ENCODE results near the gene MACROD2.

The MACROD2 gene

GRCh38 chr20:16083639-16084280 lies 2088.4 kb downstream of the MACROD2 start:
- CTCF ChIA-PET: no interaction called here
- DNase-seq (ENCODE audit: extremely low spot score): no peak
- POLR2A ChIA-PET: no interaction called here
- no peak for TF ChIP-seq CTCF (IDR thresholded peaks at IDR 0.05; ENCODE audit: control extremely low read depth, extremely low read depth, low read depth, missing control alignments)

- CTCF ChIA-PET: no interaction called here
- POLR2A ChIA-PET: no interaction called here
- no peak for DNase-seq (ENCODE audit: extremely low spot score)
- TF ChIP-seq CTCF (IDR thresholded peaks at IDR 0.05; ENCODE audit: control extremely low read depth, extremely low read depth, low read depth, missing control alignments): no peak
Measured at GRCh38 chr20:16095226-16095625, 2099.9 kb downstream of the MACROD2 start.

- DNase-seq (ENCODE audit: extremely low spot score): no peak
- TF ChIP-seq CTCF (IDR thresholded peaks at IDR 0.05; ENCODE audit: control extremely low read depth, extremely low read depth, low read depth, missing control alignments): no peak
- ChIA-PET POLR2A (no interaction called here), CTCF (interaction anchor here (1.2 to 1.5 kb wide), 3 partner anchors 8 to 17 kb away, joined by 3 read pairs; no protein-coding TSS in a partner anchor)
Measured at GRCh38 chr20:16096756-16097326, 2101.5 kb downstream of the MACROD2 start.

DNA sequence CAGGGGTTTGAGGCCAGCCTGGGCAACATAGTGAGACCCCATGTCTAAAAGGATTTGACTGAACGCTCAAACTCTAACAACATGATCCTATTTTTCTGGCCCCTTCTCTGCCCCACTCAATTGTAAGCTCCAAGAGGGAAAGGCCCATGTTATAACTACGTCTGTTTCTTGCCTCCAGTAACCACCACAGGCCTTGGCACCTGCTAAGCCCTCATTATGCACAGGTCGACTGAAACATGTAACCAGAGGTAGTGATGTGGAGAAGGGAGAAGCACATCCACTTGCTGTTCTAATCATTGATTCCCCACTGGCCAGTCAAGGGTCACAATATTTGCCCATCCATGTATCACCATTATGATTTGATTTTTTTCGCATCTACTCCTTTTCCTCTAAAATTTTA lies 2102.5 kb downstream of the MACROD2 start:
- no peak for DNase-seq (ENCODE audit: extremely low spot score)
- ChIA-PET POLR2A (no interaction called here), CTCF (interaction anchor here (1.2 kb wide), 1 partner anchor 13 kb away, joined by 3 read pairs; no protein-coding TSS in a partner anchor)
- no peak for TF ChIP-seq CTCF (IDR thresholded peaks at IDR 0.05; ENCODE audit: control extremely low read depth, extremely low read depth, low read depth, missing control alignments)

DNA sequence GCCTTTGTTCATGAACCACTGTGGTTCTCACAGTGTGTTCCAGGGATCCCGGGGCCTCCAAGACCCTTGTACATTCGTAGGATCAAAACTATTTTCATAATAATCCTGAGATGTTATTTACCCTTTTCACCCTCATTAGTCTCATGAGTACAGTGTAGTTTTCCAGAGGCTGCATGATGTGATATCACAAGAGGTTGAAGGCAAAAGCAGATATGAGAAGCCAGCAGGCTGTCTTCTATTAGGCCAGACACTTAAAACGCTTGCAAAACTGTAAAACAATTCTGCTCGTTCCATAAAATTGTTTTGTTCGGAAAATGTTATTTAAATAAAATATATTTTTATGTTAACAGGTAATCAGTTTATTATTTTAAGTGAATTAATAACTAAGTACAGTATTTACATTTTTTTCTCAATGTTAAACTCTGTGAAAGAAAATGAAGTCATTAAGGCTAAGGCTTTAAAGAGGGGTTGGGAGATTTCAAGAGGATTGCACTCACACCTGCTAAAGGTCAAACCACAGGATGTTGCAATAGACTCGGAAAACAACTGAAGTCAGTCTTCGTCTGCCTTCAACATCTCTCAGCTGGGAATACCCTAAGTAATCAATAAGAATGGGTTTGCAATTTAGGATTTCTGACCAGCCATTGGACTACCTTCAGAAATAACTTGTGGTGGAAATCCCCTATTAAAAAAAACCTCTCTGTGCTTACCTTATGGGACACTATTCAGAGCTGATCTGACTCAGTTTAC lies 2103.7 kb downstream of the MACROD2 start:
- ChIA-PET POLR2A (no interaction called here), CTCF (interaction anchor here (1.7 kb wide), 1 partner anchor 10 kb away, joined by 4 read pairs; no protein-coding TSS in a partner anchor)
- no peak for DNase-seq (ENCODE audit: extremely low spot score)
- no peak for TF ChIP-seq CTCF (IDR thresholded peaks at IDR 0.05; ENCODE audit: control extremely low read depth, extremely low read depth, low read depth, missing control alignments)

GRCh38 chr20:16100111-16100510 lies 2104.8 kb downstream of the MACROD2 start:
- ChIA-PET POLR2A (no interaction called here), CTCF (interaction anchor here (1.1 to 1.7 kb wide), 3 partner anchors 8 to 446 kb away, joined by 3 to 4 read pairs (median 3); no protein-coding TSS in a partner anchor)
- no peak for DNase-seq (ENCODE audit: extremely low spot score)
- TF ChIP-seq CTCF (IDR thresholded peaks at IDR 0.05; ENCODE audit: control extremely low read depth, extremely low read depth, low read depth, missing control alignments): no peak
